Type B pancreatic cell (in vitro differentiated cells): ENCODE results near the gene ASIC3. TPM values are rescaled to one million over a fixed set of nuclear protein-coding genes. Genes with fewer than 3 reads are reported as not detected.

ENCODE experiments used
- DNase-seq: peaks from one replicate; pipeline ENCODE4 v3.0.0; 2021; ENCODE audit warnings: mixed read lengths; ENCODE audit not compliant: unreplicated experiment; ENCODE audit errors: extremely low spot score
- H3K27ac Mint-ChIP-seq: 2 replicates; pipeline ENCODE4 v1.8.0; 2021; ENCODE audit warnings: mild to moderate bottlenecking, mixed read lengths
- H3K27me3 Mint-ChIP-seq: 2 replicates; pipeline ENCODE4 v1.8.0; 2021; ENCODE audit warnings: mixed read lengths
- H3K36me3 Mint-ChIP-seq: 2 replicates; pipeline ENCODE4 v1.8.0; 2021; ENCODE audit warnings: mixed read lengths
- H3K4me1 Mint-ChIP-seq: one replicate; pipeline ENCODE4 v1.8.0; 2021; ENCODE audit warnings: mixed read lengths; ENCODE audit not compliant: unreplicated experiment
- H3K4me3 Mint-ChIP-seq: 2 replicates; pipeline ENCODE4 v1.8.0; 2021; ENCODE audit warnings: mild to moderate bottlenecking, mixed read lengths
- H3K9me3 Mint-ChIP-seq: 2 replicates; pipeline ENCODE4 v1.8.0; 2021; ENCODE audit warnings: mixed read lengths
- CTCF ChIP-seq: fragments of 200-600 bp; sonication (generic); conservative IDR thresholded peaks from 2 replicates; pipeline ENCODE4 v1.5.0; 2021; ENCODE audit warnings: antibody characterized with exemption, mild to moderate bottlenecking
- total RNA-seq: library from RNA; stranded (reverse); gene quantifications from 2 replicates; pipeline ENCODE4 v1.2.1, GENCODE V29; 2021; ENCODE audit warnings: low replicate concordance

ASIC3 gene
- total RNA-seq, 1 donor from 2014 or later: 4.4 TPM

- H3K27ac Mint-ChIP-seq: no peak overlapping the region
- peaks cover 17% of the 10 kb centered on the region for H3K27me3 Mint-ChIP-seq
- no peak for TF ChIP-seq CTCF
- no peak for DNase-seq
- H3K4me1 Mint-ChIP-seq: peaks cover 16% of the 10 kb centered on the region
- peaks cover 4% of the 10 kb centered on the region for H3K36me3 Mint-ChIP-seq
- no peaks in the 10 kb centered on the region for H3K9me3 Mint-ChIP-seq
- H3K4me3 Mint-ChIP-seq: no peak overlapping the region
Observed at GRCh38 chr7:151053096-151053495, 4.8 kb downstream of the ASIC3 start.

- Mint-ChIP-seq H3K27me3 (peaks cover 17% of the 10 kb centered on the region), H3K36me3 (peaks cover 4% of the 10 kb centered on the region), H3K4me1 (peaks cover 21% of the 10 kb centered on the region), H3K9me3 (no peaks in the 10 kb centered on the region), H3K27ac (no peak overlapping the region), H3K4me3 (no peak overlapping the region)
- no peak for TF ChIP-seq CTCF
- DNase-seq: no peak
Observed at GRCh38 chr7:151053751-151054150, 5.4 kb downstream of the ASIC3 start.

- H3K27ac Mint-ChIP-seq: peak overlapping the region; percentile 96
- no peak for DNase-seq
- TF ChIP-seq CTCF: peak; percentile 17
- H3K9me3 Mint-ChIP-seq: no peaks in the 10 kb centered on the region
- peaks cover 26% of the 10 kb centered on the region for H3K4me1 Mint-ChIP-seq
- H3K36me3 Mint-ChIP-seq: peaks cover 4% of the 10 kb centered on the region
- peak overlapping the region; percentile 98 for H3K4me3 Mint-ChIP-seq
- peaks cover 5% of the 10 kb centered on the region for H3K27me3 Mint-ChIP-seq
Observed at GRCh38 chr7:151056283-151056665, 7.9 kb downstream of the ASIC3 start.

GRCh38 chr7:151056666-151057505 lies 8.6 kb downstream of the ASIC3 start:
- no peaks in the 10 kb centered on the region for H3K9me3 Mint-ChIP-seq
- H3K36me3 Mint-ChIP-seq: peaks cover 4% of the 10 kb centered on the region
- peak overlapping the region; percentile 96 for H3K27ac Mint-ChIP-seq
- H3K27me3 Mint-ChIP-seq: peaks cover 5% of the 10 kb centered on the region
- TF ChIP-seq CTCF: no peak
- no peak for DNase-seq
- peak overlapping the region; percentile 98 for H3K4me3 Mint-ChIP-seq
- peaks cover 32% of the 10 kb centered on the region for H3K4me1 Mint-ChIP-seq

- H3K4me1 Mint-ChIP-seq: peaks cover 35% of the 10 kb centered on the region
- DNase-seq: no peak
Observed at GRCh38 chr7:151057506-151057988, 9.2 kb downstream of the ASIC3 start, which contains the start of gene CDK5. CDK5 (minus strand) TSS chr7:151057897; CDS start chr7:151057848, 49 bp downstream.

More at GRCh38 chr7:151057506-151057988, 9.2 kb downstream of the ASIC3 start, which contains the start of gene CDK5:
- peak within 1 kb of the TSS; percentile 98 for H3K4me3 Mint-ChIP-seq
- TF ChIP-seq CTCF: no peak
- no peaks in the 10 kb centered on the region for H3K9me3 Mint-ChIP-seq
- peaks cover 3% of the 10 kb centered on the region for H3K36me3 Mint-ChIP-seq
- peak within 1 kb of the TSS; percentile 96 for H3K27ac Mint-ChIP-seq
- peaks cover 3% of the 10 kb centered on the region for H3K27me3 Mint-ChIP-seq
